ENCODE measurements around the gene INHBC. TPM values are rescaled to one million over a fixed set of nuclear protein-coding genes. Genes with fewer than 3 reads are reported as not detected.

Gene INHBC
- total RNA-seq, 2 donors from 2014 or later = not detected

GRCh38 chr12:57473886-57474285 lies 39.3 kb downstream of the INHBC start:
- DNase-seq (ENCODE audit: low spot score) = no peak
- TF ChIP-seq, protein P1, sequence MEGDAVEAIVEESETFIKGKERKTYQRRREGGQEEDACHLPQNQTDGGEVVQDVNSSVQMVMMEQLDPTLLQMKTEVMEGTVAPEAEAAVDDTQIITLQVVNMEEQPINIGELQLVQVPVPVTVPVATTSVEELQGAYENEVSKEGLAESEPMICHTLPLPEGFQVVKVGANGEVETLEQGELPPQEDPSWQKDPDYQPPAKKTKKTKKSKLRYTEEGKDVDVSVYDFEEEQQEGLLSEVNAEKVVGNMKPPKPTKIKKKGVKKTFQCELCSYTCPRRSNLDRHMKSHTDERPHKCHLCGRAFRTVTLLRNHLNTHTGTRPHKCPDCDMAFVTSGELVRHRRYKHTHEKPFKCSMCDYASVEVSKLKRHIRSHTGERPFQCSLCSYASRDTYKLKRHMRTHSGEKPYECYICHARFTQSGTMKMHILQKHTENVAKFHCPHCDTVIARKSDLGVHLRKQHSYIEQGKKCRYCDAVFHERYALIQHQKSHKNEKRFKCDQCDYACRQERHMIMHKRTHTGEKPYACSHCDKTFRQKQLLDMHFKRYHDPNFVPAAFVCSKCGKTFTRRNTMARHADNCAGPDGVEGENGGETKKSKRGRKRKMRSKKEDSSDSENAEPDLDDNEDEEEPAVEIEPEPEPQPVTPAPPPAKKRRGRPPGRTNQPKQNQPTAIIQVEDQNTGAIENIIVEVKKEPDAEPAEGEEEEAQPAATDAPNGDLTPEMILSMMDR (IDR thresholded peaks at IDR 0.05) = no peak
- Histone ChIP-seq H3K4me1 (peaks cover 0 to 18% of the 10 kb centered on the region in 2 donors), H3K9me3 (no peaks in the 10 kb centered on the region), H3K36me3 (no peaks in the 10 kb centered on the region), H3K4me3 (no peak overlapping the region), H3K27ac (no peak overlapping the region), H3K27me3 (peaks cover 16 to 24% of the 10 kb centered on the region in 2 donors)

GRCh38 chr12:57474430-57474829 lies 39.8 kb downstream of the INHBC start:
- no peak for DNase-seq (ENCODE audit: low spot score)
- TF ChIP-seq, protein P1 (IDR thresholded peaks at IDR 0.05) = no peak
- no peaks in the 10 kb centered on the region for H3K36me3 ChIP-seq
- no peak overlapping the region for H3K27ac ChIP-seq
- no peak overlapping the region for H3K4me3 ChIP-seq
- peaks cover 16 to 24% of the 10 kb centered on the region in 2 donors for H3K27me3 ChIP-seq
- peaks cover 0 to 18% of the 10 kb centered on the region in 2 donors for H3K4me1 ChIP-seq
- no peaks in the 10 kb centered on the region for H3K9me3 ChIP-seq

- H3K27ac ChIP-seq = no peak overlapping the region
- DNase-seq (ENCODE audit: low spot score) = no peak
- peaks cover 16 to 24% of the 10 kb centered on the region in 2 donors for H3K27me3 ChIP-seq
- H3K9me3 ChIP-seq = no peaks in the 10 kb centered on the region
- TF ChIP-seq, protein P1 (IDR thresholded peaks at IDR 0.05) = no peak
- H3K36me3 ChIP-seq = no peaks in the 10 kb centered on the region
- peaks cover 0 to 18% of the 10 kb centered on the region in 2 donors for H3K4me1 ChIP-seq
- H3K4me3 ChIP-seq = peak overlapping the region; percentile 24 to 44
These were observed 40.3 kb downstream of the INHBC start for GRCh38 chr12:57474862-57475261.

DNA sequence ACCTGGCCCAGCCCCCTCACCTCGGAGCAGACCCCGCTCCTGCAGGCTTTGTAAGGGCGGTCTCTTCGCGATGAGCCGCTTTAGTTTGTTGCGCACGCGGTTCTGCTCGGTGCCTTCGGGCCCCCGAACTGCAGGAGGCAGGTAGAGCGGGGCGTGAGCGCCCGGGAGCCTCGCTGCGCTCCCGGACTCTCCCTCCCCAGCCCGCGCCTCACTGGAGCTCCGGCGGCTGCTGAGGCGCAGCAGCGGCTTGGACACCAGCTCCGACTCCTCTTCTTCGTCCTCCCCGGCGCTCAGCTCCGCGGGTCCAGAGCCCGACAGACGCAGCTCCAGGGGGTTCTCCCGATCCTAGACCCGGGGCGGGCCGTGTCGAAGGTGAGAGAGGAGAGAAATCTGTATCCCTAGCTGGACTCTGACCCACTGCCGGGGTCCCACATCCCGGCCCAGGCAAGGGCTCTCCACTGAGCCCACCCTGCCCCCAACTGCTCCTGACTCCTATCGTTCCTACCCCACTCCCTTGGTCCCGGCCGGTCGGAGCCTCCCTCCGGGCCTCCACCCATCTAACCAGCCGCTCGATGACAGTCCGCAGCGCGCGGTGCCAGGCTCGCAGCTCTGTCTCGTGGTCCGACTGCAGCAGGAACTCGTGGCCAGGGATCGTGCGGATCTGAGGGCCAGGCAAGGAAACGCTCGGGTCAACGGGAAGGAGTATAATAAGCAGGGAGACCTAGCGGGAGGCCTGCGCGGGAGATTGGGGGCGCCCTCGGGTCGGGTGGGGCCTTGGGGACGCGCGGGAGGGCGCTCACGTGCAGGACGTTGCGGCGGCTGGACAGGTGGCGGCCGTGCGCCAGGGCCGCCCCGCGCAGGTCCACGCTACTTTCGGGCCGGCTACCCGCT lies 40.9 kb downstream of the INHBC start:
- H3K4me3 ChIP-seq = peak overlapping the region; percentile 24 to 44
- H3K4me1 ChIP-seq = peaks cover 0 to 18% of the 10 kb centered on the region in 2 donors
- no peak overlapping the region for H3K27ac ChIP-seq
- peaks cover 16 to 24% of the 10 kb centered on the region in 2 donors for H3K27me3 ChIP-seq
- TF ChIP-seq, protein P1 (IDR thresholded peaks at IDR 0.05) = no peak
- H3K36me3 ChIP-seq = no peaks in the 10 kb centered on the region
- no peak for DNase-seq (ENCODE audit: low spot score)
- no peaks in the 10 kb centered on the region for H3K9me3 ChIP-seq

- H3K4me3 ChIP-seq = peak overlapping the region; percentile 24 to 44
- H3K27me3 ChIP-seq = peaks cover 16 to 24% of the 10 kb centered on the region in 2 donors
- peaks cover 0 to 18% of the 10 kb centered on the region in 2 donors for H3K4me1 ChIP-seq
- TF ChIP-seq, protein P1 (IDR thresholded peaks at IDR 0.05) = peak in 1 of 2 donors; percentile 18
- H3K36me3 ChIP-seq = no peaks in the 10 kb centered on the region
- no peak overlapping the region for H3K27ac ChIP-seq
- no peaks in the 10 kb centered on the region for H3K9me3 ChIP-seq
- DNase-seq (ENCODE audit: low spot score) = no peak
These were observed 41.8 kb downstream of the INHBC start for GRCh38 chr12:57476162-57476992.

All from right atrium auricular region (tissue), 2 donors.